ENCODE results near the gene SLC12A4.
A peak's percentile ranks its signal among the peaks of the same experiment; 100 is the strongest.

Gene SLC12A4

GRCh38 chr16:67962135-67962534 lies 6.3 kb downstream of the SLC12A4 start:
- no peak for DNase-seq

- no peak for DNase-seq
These were observed 6.9 kb downstream of the SLC12A4 start for GRCh38 chr16:67961551-67961957.

GRCh38 chr16:67959536-67960329 lies 8.7 kb downstream of the SLC12A4 start:
- DNase-seq: no peak

- DNase-seq: no peak
These were observed 10.8 kb downstream of the SLC12A4 start for GRCh38 chr16:67957622-67958021.

GRCh38 chr16:67954421-67955196 lies 13.8 kb downstream of the SLC12A4 start:
- no peak for DNase-seq

GRCh38 chr16:67953641-67954375 lies 14.6 kb downstream of the SLC12A4 start:
- DNase-seq: no peak

- no peak for DNase-seq
These were observed 17.0 kb downstream of the SLC12A4 start for GRCh38 chr16:67951485-67951884.

- DNase-seq: no peak
These were observed 18.0 kb downstream of the SLC12A4 start for GRCh38 chr16:67950335-67950843.

- DNase-seq: no peak
These were observed 18.8 kb downstream of the SLC12A4 start for GRCh38 chr16:67949645-67950044.

GRCh38 chr16:67948015-67948414 lies 20.4 kb downstream of the SLC12A4 start:
- DNase-seq: no peak

GRCh38 chr16:67946966-67947558 lies 21.4 kb downstream of the SLC12A4 start:
- no peak for DNase-seq

GRCh38 chr16:67946128-67946569 lies 22.3 kb downstream of the SLC12A4 start:
- DNase-seq: no peak

- DNase-seq: no peak
These were observed 23.0 kb downstream of the SLC12A4 start for GRCh38 chr16:67945392-67945933.

GRCh38 chr16:67944690-67945391 lies 23.6 kb downstream of the SLC12A4 start:
- DNase-seq: no peak

- no peak for DNase-seq
These were observed 24.6 kb downstream of the SLC12A4 start, which contains the start of gene LCAT for GRCh38 chr16:67943619-67944504. Gene LCAT (minus strand): TSS chr16:67944120. CDS start chr16:67944101, 19 bp downstream.

- DNase-seq: no peak
These were observed 25.2 kb downstream of the SLC12A4 start for GRCh38 chr16:67943256-67943618.

GRCh38 chr16:67942510-67943255 lies 25.8 kb downstream of the SLC12A4 start:
- no peak for DNase-seq

- DNase-seq: peak; percentile 59
These were observed 26.3 kb downstream of the SLC12A4 start for GRCh38 chr16:67942200-67942509.

GRCh38 chr16:67941469-67942199 lies 26.8 kb downstream of the SLC12A4 start:
- DNase-seq: no peak
